ENCODE measurements around the gene MEX3C.

The MEX3C gene

GRCh38 chr18:51196118-51196810 is 1.2 kb downstream of the MEX3C start:
- peak overlapping the region; percentile 78 for H3K4me3 ChIP-seq (ENCODE audit: low read depth, low read length)
- TF ChIP-seq CTCF (IDR thresholded peaks at IDR 0.05; ENCODE audit: low read depth, low read length), result no peak

- TF ChIP-seq CTCF (IDR thresholded peaks at IDR 0.05; ENCODE audit: low read depth, low read length), result no peak
- peak overlapping the region; percentile 78 for H3K4me3 ChIP-seq (ENCODE audit: low read depth, low read length)
Observed at GRCh38 chr18:51195451-51196117, 1.9 kb downstream of the MEX3C start.

- TF ChIP-seq CTCF (IDR thresholded peaks at IDR 0.05; ENCODE audit: low read depth, low read length), result no peak
Observed at GRCh38 chr18:51195086-51195450, 2.4 kb downstream of the MEX3C start.

GRCh38 chr18:51194604-51195003 is 2.9 kb downstream of the MEX3C start:
- no peak for TF ChIP-seq CTCF (IDR thresholded peaks at IDR 0.05; ENCODE audit: low read depth, low read length)
- H3K4me3 ChIP-seq (ENCODE audit: low read depth, low read length), result peak overlapping the region; percentile 78

More at GRCh38 chr18:51195086-51195450, 2.4 kb downstream of the MEX3C start:
- H3K4me3 ChIP-seq (ENCODE audit: low read depth, low read length), result peak overlapping the region; percentile 78

GRCh38 chr18:51193621-51194287 is 3.7 kb downstream of the MEX3C start:
- peak overlapping the region; percentile 20; the same call in 1 of the 2 replicates for H3K4me3 ChIP-seq (ENCODE audit: low read depth, low read length)
- TF ChIP-seq CTCF (IDR thresholded peaks at IDR 0.05; ENCODE audit: low read depth, low read length), result no peak

GRCh38 chr18:51192696-51193095 is 4.8 kb downstream of the MEX3C start:
- no peak for TF ChIP-seq CTCF (IDR thresholded peaks at IDR 0.05; ENCODE audit: low read depth, low read length)
- H3K4me3 ChIP-seq (ENCODE audit: low read depth, low read length), result no peak overlapping the region

GRCh38 chr18:51192026-51192425 is 5.5 kb downstream of the MEX3C start:
- no peak for TF ChIP-seq CTCF (IDR thresholded peaks at IDR 0.05; ENCODE audit: low read depth, low read length)
- H3K4me3 ChIP-seq (ENCODE audit: low read depth, low read length), result no peak overlapping the region
